Measurements from ENCODE around the gene IGF2. TPM values are rescaled to one million over a fixed set of nuclear protein-coding genes. Genes with fewer than 3 reads are reported as not detected.

IGF2 gene
- total RNA-seq, 2 experiments from 2014 or later, result 8.1 to 8.2 TPM

DNA sequence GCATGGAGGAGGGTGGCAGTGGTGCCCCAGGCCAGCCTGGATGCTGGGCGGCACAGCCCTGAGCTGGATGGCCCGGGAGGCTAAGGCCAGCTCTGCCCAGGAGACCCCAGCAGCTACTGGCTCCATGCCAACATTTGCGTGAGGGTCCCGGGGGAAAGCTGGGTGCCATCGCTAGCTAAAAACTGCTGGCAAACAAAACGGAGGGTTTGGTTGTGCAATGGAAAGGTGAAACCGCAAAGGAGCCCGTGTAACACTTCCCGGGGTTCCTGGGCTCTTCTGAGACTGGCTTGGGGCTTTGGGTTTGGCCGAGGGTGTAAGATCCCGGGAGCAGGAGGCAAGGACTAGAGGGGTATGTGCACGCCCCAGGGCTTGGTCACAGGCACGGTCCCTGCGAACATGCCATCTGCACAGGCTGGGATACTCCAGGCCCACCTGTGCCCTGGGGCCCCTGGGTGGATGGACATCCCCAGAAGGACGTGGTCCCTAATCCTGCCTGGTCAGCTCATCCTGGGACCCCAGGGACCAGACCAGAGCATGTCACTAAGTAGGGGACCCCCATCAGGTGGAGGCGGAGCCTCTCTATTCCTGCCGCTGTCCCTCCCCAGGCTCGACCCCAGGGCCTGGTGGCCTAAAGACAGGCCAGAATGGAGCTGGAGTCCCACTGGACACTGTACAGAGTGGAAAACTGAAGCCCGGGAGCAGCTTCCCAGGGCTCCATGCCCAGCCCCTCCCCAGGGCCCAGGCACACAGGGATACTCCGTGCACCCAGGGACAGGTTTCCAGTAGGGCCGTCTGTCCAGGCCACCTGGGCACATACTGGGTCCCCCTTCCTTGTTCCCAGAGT, 44.6 kb downstream of the IGF2 start:
- H3K27me3 Mint-ChIP-seq, result peaks cover 9% of the 10 kb centered on the region
- intact Hi-C loops (cut with micrococcal nuclease), result no loop called here
- peaks cover 6% of the 10 kb centered on the region for H3K4me1 Mint-ChIP-seq (ENCODE audit: low read depth)
- DNase-seq, result no peak
- POLR2A ChIA-PET, result no interaction called here
- H3K4me3 Mint-ChIP-seq, result no peak overlapping the region
- H3K36me3 Mint-ChIP-seq (ENCODE audit: low read depth), result no peaks in the 10 kb centered on the region
- CTCF ChIA-PET, result interaction anchor here (1.0 to 1.4 kb wide), 2 partner anchors 57 to 58 kb away, joined by 3 read pairs; no protein-coding TSS in a partner anchor
- H3K27ac Mint-ChIP-seq, result no peak overlapping the region
- no peaks in the 10 kb centered on the region for H3K9me3 Mint-ChIP-seq
- TF ChIP-seq, protein P1, sequence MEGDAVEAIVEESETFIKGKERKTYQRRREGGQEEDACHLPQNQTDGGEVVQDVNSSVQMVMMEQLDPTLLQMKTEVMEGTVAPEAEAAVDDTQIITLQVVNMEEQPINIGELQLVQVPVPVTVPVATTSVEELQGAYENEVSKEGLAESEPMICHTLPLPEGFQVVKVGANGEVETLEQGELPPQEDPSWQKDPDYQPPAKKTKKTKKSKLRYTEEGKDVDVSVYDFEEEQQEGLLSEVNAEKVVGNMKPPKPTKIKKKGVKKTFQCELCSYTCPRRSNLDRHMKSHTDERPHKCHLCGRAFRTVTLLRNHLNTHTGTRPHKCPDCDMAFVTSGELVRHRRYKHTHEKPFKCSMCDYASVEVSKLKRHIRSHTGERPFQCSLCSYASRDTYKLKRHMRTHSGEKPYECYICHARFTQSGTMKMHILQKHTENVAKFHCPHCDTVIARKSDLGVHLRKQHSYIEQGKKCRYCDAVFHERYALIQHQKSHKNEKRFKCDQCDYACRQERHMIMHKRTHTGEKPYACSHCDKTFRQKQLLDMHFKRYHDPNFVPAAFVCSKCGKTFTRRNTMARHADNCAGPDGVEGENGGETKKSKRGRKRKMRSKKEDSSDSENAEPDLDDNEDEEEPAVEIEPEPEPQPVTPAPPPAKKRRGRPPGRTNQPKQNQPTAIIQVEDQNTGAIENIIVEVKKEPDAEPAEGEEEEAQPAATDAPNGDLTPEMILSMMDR (IDR thresholded peaks at IDR 0.05), result no peak
- ATAC-seq, result no peak

DNA sequence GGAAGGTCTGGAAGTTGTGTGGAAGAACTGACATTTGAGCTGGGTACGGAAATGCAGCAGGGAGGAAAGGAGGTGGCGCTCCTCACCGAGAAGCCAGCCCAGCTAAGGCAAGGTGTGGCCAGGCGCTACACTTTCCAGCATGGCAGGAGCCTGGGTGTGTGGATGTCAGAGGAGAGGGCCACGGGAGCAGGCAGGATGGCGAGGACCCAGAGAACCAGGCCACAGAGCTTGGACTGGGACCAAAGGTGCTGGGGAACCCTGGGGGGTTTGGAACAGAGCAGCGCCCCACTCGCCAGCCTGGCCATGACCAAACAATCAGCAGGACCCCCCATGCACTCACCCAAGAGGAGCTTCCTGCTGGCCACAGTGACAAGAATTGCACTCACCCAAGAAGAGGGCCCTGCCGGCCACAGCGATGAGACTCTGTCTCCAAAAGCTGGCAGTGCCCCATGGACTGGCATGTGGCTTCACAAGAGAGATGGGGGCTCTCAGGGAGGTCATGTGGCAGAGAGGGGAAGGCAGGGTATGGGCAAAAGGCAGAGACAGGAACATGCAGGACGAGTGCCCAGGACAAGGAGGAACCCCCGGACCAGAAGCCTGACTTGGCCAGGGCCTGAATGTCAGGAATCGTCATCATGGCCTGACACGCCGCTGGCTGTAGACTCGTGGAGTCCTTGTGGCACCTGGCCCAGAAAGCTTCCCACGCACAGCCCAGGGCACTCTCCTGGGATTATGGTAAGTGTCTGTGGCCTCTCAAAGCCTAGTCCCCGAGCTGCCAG, 45.4 kb downstream of the IGF2 start:
- intact Hi-C loops (cut with micrococcal nuclease), result no loop called here

DNA sequence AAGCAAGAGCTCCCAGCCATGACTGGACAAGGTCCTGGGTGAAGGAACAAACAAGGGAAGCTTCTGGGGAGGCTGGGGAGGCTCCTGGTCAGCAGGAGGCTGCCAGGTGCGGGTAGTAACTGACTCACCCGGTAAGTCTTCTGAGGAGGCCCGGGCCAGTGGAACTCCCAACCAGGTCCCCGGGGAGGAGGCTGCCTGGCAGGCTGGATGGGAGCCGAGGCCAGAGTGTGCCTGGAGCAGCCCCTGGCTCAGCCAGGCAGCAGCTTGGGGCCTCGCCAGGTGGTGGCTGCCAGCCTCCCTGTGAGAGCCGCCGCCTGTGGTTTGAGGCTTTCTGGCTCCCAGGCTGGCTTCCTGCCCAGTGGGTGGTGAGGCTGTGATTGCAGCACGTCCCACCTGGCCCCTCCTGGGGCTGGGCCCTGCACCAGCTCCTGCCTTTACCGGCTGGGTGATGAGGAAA, 46.2 kb downstream of the IGF2 start:
- ChIA-PET POLR2A (no interaction called here), CTCF (interaction anchor here (1.0 to 1.8 kb wide), 2 partner anchors 58 to 441 kb away, joined by 3 to 6 read pairs; no protein-coding TSS in a partner anchor)
- H3K4me3 Mint-ChIP-seq, result no peak overlapping the region
- H3K27ac Mint-ChIP-seq, result no peak overlapping the region
- ATAC-seq (peak; percentile 32), DNase-seq (peak; percentile 70)
- H3K4me1 Mint-ChIP-seq (ENCODE audit: low read depth), result peaks cover 6% of the 10 kb centered on the region
- peaks cover 9% of the 10 kb centered on the region for H3K27me3 Mint-ChIP-seq
- no peaks in the 10 kb centered on the region for H3K36me3 Mint-ChIP-seq (ENCODE audit: low read depth)
- intact Hi-C loops (cut with micrococcal nuclease), result no loop called here
- TF ChIP-seq, protein P1 (IDR thresholded peaks at IDR 0.05), result no peak
- H3K9me3 Mint-ChIP-seq, result no peaks in the 10 kb centered on the region

More for the DNA sequence above, 45.4 kb downstream of the IGF2 start:
- no peaks in the 10 kb centered on the region for H3K36me3 Mint-ChIP-seq (ENCODE audit: low read depth)
- DNase-seq, result no peak
- ATAC-seq, result no peak
- no peak overlapping the region for H3K27ac Mint-ChIP-seq
- TF ChIP-seq, protein P1 (IDR thresholded peaks at IDR 0.05), result no peak
- H3K4me3 Mint-ChIP-seq, result no peak overlapping the region
- H3K4me1 Mint-ChIP-seq (ENCODE audit: low read depth), result peaks cover 6% of the 10 kb centered on the region
- H3K9me3 Mint-ChIP-seq, result no peaks in the 10 kb centered on the region
- ChIA-PET POLR2A (no interaction called here), CTCF (interaction anchor here (1.0 to 1.8 kb wide), 3 partner anchors 56 to 441 kb away, joined by 3 to 6 read pairs (median 3); no protein-coding TSS in a partner anchor)
- peaks cover 9% of the 10 kb centered on the region for H3K27me3 Mint-ChIP-seq

DNA sequence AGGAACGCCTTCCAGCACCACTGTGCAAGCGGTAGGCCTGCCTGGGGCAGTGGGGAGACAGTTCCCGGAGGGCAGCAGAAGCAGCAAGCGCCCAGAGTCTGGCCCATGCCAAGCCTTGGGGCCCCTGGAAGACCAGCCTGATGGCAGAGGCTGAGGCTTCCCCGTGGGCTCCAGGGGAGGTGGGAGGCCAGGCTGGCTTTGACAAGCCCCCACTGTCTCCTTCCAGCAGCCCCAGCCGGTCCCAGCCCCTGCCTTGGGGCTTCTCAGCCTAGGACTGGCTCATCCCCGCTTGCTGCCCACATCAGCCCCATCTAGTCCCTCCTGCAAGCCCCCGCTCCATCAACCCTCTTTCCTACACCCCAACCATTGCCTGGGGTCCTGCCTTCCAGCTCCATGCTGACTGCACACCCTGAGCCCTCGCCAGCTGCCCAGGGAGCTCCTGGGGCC, 46.7 kb downstream of the IGF2 start:
- H3K4me1 Mint-ChIP-seq (ENCODE audit: low read depth), result peaks cover 6% of the 10 kb centered on the region
- peaks cover 10% of the 10 kb centered on the region for H3K27me3 Mint-ChIP-seq
- CTCF ChIA-PET, result interaction anchor here (1.8 kb wide), 1 partner anchor 59 kb away, joined by 6 read pairs; no protein-coding TSS in a partner anchor
- no peaks in the 10 kb centered on the region for H3K9me3 Mint-ChIP-seq
- TF ChIP-seq, protein P1 (IDR thresholded peaks at IDR 0.05), result no peak
- no peaks in the 10 kb centered on the region for H3K36me3 Mint-ChIP-seq (ENCODE audit: low read depth)
- POLR2A ChIA-PET, result no interaction called here
- H3K27ac Mint-ChIP-seq, result no peak overlapping the region
- intact Hi-C loops (cut with micrococcal nuclease), result no loop called here
- H3K4me3 Mint-ChIP-seq, result no peak overlapping the region
- ATAC-seq, result no peak
- DNase-seq, result no peak

Measured in activated CD8-positive, alpha-beta T cell treated with anti-CD3 and anti-CD28 coated beads for 36 hours (primary cell).